NCI-H2029 treated with DMSO at 0.1 percent for 48 hours (cell line): Measurements from ENCODE around the gene SRPK2.

Experiments used
- DNase-seq: peaks from one replicate; lab custom pipeline; 2025; lab: John Stamatoyannopoulos, UW

SRPK2 gene

DNA sequence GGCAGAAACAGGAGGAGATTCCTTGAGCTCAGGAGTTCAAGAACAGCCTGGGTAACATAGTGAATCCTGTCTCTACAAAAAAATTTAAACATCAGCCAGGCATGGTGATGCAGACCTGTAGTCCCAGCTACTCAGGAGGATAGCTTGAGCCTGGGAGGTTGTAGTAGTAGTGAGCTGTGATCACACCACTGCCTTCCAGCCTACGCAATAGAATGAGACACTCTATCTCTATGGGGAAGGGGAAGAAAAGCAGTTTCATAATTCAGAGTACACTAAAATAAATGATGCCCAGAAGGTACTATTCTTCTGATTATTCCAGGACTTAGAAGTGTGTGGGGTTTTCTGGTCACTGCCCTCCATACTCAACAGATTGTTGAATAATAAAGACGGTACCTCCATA lies 197.4 kb downstream of the SRPK2 start:
- DNase-seq, result no peak

DNA sequence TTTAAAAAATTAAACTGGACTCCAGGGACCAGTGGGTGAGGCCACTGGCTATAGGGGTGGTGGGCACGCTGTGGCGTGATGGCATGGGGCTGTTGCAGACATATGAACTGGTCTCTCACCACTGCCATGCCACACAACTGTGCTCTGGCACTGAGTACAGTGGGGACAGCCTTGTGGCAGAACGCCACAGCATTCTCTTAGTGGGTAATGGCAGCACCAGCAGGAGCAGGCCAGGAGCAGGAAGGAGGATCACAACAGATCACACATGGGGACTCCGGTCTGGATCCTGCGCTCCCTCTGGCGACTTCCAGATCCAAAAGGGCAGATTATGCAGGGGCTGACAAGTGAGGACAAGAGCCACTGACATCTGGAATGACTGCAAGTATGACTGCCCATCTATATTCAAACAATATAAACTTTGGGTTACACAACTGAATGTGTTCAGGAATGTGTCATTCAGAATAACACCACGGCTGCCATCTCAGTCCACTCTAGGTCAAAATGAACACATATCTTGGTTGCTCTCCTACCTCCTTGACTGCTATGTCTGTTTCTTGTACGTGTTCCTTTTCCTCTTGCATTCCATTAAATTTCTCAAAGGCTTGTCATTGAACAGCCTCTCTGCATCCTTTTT lies 198.7 kb downstream of the SRPK2 start:
- DNase-seq, result no peak

DNA sequence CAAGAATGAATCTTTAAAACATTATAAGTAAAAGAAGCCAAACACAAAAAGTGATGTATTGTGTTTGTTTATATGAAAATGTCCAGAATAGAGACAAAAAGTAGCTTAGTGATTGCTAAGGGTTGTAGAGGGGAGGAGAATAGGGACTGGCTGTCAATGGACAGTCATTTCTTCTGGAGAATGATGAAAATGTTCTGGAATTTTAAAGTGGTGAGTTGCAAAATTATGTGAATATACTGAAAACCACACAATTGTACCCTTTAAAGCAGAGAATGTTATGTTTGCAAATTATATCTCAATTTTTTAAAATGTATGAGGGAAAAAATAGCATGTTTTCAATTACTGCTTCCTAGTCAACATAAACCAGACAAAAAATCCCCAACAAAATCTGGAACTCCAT lies 200.5 kb downstream of the SRPK2 start:
- no peak for DNase-seq

DNA sequence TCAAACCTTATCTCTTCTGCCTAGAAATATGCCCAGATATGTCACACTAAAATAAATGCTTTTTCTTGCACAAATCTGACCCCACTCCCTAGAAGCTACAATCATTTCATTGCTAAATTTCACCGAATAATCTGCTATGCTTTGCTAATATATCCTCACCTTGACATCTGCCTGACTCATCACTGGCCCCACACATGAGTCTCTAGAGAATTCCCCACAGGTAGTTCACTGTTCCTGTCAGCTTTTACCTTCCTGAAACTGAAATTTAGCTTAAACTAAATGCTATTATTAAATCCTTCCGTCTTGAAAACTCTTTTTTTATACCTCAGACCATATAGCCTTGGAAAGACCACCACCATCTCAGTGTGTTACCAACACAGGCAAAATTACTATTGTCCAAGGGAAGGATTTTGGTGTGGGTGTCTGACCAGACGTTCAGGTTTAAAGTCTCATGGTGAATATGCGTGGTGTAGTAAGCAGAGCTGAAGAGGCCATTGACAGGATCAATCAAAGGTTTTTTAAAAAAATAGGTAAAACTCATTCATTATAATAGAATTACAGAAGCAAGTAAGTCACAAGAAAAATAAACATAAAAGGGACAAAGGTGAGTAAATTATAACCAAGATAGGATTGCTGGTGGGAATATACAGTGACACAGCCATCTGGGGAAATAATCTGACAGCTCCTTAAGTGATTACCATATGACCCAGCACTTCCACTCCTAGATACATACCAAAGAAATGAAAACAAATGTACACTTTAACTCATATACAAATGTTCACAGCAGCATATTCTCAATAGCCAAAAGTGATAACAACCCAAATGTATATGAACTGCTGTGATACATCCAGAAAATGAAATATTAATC lies 201.2 kb downstream of the SRPK2 start:
- DNase-seq, result no peak

DNA sequence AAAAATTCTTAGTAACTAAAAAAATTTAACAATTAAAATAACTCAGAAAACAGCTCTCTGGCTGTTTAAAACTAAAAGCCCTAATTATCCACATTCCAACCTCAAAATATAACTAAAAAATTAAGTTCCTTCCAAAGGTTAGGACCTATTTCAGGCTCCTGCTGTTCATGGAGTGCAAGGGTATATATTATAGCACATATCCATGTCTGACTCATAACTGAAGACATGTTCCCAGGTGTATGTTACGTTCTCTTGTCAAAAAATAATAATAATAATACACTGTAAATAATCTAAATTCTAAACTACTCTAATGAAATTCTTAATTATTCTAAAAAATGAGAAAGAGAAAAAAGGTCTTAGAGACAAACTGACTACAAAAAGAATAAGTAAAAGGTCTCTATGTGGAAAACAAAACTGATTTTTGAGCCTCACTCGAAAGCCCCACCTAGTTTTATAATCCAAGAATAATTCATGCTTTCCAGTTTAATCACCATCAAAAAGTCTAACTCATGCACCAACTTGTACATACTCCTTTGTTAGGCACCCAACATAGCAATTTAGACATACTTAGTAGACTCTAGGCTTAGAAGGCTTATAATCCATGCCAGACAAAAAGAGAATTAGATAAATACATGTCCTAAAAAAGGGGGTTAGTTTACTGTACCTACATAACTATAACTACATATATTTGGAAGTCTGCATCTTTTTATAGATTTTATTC lies 203.3 kb downstream of the SRPK2 start:
- no peak for DNase-seq

DNA sequence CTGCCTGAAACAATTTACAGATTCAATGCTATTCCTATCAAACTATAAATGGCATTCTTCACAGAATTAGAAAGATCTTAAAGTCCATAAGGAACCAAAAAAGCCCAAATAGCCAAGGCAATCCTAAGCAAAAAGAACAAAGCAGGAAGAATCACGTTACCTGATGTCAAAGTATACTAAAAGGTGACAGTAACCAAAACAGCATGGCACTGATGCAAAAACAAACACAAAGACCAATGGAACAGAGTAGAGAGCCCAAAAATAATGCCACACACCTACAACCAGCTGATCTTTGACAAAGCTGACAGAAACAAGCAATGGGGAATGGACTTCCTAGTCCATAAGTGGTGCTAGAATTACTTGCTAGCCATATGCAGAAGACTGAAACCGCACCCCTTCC lies 208.7 kb downstream of the SRPK2 start:
- DNase-seq, result no peak

DNA sequence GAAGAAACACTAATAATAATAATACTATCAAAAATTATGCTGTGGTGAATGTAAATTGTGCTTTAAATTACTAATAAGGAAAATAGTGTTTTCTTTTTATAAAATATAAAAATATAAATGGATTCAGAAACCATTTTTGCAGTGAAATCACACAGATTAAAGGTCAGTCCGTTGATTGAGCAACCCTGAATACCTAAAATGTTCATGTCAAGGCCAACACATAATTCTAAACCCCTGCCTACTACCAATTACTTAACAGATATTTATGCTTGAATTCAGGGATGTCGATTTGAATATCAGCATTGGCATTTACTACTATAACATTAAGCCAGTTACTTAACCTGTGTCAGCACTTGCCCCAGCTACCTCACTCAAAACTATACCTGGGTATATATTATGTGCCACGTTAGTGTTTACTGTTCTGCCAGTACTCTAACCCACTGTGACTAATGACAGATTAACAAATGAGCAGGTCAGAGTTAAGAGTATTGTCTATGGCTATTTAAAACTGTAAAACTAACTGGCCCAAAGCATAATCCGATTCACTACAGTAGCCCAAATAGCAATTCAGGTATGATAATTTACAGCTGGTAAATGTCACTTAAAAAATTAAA lies 209.7 kb downstream of the SRPK2 start:
- no peak for DNase-seq

DNA sequence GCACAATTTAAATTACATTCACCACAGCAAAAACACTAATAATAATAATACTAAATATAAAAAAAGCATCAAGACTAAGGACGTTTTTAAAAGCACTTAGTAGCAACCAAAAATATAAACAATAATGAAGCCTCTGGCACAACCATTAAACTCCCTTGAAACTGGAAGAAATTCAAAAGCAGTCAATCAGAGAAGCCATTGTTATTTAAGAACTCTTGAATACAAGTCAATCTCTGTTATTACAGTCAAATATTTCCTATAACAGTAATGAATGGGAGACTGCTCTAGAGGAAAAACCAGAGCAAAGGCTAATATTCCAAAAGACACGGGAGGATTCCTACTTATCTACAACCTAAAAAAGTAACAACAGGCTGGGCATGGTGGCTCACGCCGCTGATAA lies 210.5 kb downstream of the SRPK2 start:
- DNase-seq, result no peak

DNA sequence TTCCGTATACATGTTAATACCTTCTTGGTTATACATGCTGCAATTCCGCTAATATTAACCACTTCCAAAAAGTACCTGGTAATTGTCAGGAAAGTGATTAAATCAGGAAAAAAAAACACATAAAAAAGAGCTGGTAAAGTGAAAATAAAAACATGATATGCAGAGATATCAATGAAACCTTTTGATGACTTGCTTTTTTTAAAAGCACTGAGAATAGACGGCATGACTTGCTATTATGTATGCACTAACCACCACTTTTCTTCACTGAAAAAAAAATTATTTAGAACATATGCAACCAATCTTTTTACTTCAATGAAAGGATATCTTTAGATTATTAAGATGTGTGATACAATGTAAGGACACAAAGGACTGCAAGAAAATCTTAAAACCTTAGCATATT lies 211.7 kb downstream of the SRPK2 start:
- DNase-seq, result no peak

DNA sequence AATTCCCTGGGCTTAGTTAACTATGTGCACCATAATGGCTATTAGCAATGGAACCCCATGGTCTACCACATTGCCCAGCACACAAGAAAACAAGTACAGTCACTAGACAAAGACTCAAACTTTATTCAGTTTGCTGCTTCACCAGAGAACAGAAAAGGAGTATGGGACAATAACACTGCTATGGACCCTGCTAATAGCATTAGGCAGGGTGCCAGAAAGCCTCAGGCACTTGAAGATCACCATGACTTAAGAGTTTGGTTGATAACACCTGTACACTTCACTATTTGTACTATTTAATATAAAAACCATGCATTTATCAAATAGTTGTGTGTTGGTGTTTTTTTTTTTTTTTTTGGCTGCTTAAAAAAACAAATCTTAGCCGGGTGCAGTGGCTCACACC lies 215.1 kb downstream of the SRPK2 start:
- peak; percentile 4 for DNase-seq

DNA sequence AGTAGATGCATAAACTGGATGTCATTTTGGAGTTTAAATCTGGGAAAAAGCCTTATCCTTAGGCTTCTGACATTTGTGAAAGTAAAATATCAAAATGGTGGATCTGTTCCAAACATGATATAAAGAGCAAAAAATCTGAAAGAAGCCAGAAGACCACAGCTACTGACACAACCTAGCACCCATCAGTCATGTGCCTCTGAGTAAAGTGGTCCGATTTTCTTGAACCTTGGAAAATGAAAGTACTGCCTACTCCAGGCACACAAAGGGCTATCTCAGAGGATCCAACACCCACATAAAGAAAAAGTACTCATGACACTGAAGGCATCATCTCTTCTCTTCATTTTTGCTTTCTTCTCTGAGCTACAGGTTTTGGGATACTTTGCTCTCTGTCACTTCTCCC lies 224.0 kb downstream of the SRPK2 start:
- no peak for DNase-seq

DNA sequence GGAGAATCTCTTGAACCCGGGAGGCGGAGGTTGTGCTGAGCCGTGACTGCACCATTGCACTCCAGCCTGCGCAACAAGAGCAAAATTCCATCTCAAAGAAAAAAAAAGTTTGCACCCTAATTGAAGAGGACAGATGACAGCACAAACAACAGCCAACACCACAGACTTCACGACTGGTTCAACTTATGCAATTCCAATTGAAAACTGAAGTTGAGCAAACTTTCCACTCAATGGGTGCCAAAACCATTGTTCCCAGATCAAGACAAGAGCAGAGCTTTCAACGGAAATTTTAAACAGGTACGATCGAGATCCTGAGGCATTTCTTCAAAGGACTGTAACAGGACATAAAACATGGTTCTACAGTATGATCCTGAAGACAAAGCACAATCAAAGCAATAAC lies 225.0 kb downstream of the SRPK2 start:
- DNase-seq, result no peak

DNA sequence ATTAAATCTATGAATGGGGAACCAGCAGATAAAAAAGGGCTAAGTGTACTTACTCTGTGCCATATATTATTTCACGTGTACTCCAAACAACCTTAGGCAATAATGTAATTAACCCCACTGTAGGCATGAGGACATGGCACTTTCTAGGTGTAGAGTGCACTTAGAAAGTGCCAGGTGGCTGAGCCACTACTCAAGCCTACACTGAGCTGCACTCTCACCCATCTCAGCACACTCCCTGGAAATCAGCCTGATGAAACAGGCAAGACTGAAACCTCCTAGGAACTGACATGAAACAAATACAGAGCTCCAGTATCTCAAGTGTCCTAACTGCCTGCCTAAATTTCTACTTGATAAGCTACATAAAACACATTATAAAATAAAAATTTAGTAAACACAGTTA lies 227.4 kb downstream of the SRPK2 start:
- DNase-seq, result no peak

DNA sequence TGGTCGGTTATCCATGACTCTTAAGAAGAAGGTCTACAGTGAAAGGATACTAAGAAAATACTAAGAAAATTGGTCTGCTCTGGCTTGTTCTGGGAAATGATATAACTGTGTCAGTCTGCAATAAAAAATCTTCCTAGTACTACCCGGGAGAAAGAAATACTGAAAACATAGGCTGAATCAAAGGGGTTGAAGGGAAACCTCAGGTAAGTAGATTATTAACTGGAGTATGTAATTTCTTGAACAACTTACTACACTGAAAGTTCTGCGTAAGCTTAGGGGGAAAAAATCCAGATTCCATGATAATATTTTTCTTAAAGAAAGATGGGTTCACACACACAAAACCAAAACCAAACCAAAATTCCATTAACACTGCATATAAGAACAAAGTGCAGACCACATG lies 231.4 kb downstream of the SRPK2 start:
- no peak for DNase-seq

DNA sequence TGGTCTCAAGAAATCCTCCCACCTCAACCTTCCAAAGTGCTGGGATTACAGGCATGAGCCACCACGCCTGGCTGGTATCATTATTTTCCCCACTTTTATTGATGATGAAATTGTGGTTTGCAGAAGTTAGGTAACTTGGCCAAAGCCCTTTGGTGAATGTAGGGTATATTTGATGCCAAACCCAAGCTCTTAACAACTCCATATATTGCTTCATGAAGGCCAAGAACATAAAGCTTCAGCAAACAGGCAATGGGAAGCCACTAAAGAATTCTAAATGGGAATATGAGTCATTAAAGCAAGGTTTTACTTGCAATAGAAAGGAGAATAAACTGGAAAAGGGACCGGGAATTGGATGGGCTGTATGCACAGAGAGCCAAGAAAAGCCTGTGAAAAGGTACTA lies 232.0 kb downstream of the SRPK2 start:
- DNase-seq, result no peak

DNA sequence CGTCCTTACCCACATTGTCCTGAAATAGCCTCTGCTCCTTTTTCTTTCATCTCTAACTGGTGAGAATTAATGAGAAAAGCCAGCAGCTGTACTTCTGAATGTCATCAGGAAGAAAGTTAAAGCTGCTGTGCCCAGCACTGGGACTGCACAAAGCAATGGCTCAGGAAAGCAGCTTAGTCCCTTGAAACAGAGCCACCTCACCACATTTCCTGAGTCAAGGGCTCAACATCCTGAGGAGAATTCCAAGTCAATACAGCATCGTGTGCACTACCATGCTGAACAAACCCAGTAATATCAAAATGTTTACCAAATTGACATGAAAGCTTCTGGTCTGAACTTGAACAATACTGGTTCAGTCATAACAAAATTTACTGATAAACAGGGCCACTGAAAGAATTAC lies 234.6 kb downstream of the SRPK2 start:
- DNase-seq, result no peak

DNA sequence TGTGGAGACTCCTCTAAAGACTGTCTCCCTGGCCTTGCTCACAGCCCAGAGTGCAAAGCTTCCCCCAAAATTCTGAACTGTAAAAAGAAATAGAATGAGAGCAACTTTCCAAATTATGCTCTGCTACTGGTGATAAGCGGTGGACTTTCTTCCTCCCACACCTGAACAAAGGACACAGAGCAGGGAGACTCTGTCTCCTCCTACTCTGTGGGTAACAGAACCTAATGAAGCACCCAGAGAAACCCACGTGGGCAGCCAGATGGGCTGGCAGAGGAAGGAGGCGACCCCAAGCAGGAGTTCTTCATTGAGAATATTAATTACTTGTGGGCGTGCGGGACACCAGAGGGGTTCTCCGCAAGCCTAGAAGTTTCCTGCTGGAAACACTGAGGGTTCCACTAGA lies 235.2 kb downstream of the SRPK2 start:
- no peak for DNase-seq

DNA sequence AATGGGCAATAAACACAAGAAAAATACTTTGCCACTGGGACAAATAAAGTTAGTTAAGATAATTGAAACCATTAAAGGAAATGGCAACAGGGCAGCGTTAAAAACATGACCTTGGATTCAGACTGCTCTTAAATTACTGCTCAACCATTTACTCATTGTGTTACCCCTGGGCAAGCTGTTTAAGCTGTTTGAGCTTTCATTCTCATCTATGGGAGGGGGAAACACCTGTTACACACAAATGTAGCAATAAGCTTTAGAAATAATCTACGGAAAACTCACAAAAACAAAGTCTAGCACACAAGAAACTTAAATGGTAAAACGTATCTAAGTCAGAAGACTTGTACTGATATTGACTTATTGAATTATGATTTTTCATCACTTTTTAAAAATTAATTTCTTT lies 237.6 kb downstream of the SRPK2 start:
- DNase-seq, result no peak

DNA sequence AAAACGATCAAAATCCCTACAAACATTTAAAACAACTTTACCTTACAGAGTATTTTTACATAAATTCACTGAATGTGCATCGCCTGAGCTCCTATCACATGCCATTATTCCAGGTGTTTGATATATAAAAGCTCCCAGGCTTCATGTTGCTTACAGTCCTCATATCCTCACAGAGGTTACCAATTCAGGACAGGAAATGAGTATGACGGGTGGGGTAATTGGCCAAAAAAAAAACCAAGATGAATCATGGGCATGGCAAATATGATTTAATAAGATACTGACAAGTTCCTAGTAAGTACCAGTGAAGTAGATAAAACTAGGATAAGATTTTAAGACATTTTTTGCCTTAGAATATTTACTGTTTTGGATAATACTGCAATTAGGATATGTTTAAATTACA lies 238.9 kb downstream of the SRPK2 start:
- no peak for DNase-seq

DNA sequence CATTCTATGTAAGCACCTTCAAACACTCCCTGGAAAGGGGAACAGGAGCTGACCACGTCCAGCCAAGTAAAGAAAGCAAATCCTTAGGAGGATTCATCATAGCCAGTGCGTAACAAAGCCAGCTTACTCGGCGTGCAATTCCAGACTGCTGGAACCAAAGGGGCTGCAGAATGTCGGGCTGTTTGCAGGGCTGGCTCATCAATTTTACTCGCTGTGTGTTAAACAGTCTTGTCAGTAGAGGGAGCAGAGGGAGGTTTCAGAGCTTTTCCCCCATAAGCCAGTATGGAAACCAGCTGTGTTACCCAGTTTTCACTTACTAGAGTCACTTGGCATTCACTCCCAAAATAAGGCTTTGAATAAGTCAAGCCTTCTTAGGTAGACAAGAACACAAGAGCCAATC lies 247.7 kb downstream of the SRPK2 start:
- no peak for DNase-seq

DNA sequence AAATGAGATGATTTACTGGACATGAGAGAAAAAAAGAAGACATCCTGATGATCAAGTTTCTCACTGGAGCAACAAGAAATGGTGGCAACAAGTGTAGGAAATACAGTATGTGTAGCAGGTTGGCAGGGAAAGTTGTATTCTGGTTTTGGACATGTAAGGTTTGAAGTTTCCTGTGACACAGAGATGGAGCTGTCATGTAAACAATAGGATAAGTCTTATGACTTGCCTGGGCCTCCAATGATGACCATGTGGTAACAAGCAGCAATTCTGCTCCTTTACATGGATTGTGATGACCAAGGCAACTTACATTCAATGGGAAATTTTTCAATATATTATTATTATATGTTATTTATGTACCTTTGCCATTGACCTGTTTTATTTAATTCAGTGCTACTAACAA lies 249.3 kb downstream of the SRPK2 start:
- no peak for DNase-seq

DNA sequence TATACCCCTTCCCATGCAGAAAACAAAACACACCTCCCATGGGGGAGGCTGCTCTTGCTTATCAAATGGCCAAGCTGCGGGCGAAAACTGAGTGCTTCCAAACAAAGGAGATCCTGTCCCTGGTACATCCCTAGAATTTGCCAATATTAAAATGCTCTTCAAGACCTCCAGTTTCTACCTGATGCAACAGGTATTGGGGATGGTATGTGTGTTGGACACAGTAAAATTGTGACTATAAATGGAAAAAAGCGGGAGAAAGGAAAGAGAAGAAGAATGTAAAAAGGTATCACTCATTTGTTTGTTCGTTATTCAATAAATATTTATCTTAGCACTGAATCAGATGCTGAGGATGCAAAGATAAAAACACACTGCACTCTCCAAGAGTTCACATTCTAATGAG lies 250.8 kb downstream of the SRPK2 start:
- DNase-seq, result no peak

DNA sequence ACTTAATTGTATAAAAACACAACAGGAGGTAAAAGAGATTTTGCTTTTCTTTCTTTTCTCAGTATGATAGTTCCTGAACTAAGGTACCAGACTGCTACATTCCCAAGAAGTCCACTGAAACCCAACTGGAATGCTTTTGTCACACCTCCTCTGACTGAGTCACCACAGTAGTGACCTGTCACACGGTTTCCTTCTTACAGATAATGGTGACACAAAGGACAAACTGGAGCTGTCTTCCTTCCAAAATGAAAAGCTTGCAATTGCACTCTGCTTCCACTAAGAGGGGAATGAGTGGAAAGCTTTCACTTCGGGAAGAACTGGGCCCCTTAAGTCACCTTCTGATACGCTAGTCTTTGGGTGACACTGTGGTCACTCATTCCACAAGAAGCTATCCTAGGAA lies 252.5 kb downstream of the SRPK2 start:
- DNase-seq, result no peak
